H1 (cell line): ENCODE results near the gene CHST11. TPM values are rescaled to one million over a fixed set of nuclear protein-coding genes. Genes with fewer than 3 reads are reported as not detected.

Experiments used
- CTCF ChIA-PET: fragments of 300-600 bp; sonication (Branson Sonifier 250); formaldehyde crosslinking; loops from one replicate; lab custom pipeline; 2021; ENCODE audit not compliant: partially characterized antibody; lab: Charles Lee
- POLR2A ChIA-PET: fragments of 300-600 bp; sonication (Branson Sonifier 250); formaldehyde crosslinking; loops from one replicate; lab custom pipeline; 2021; ENCODE audit warnings: inconsistent platforms; ENCODE audit not compliant: partially characterized antibody; lab: Charles Lee
- DNase-seq, 2 experiments: peaks; one replicate each; pipeline versions ENCODE4 v3.0.0 to v3.0.0-alpha.2; 2010 to 2022; ENCODE audit warnings: low spot score in 2 of 2, low read depth in 1 of 2, mixed read lengths in 1 of 2
- FAIRE-seq: peaks from 2 replicates; lab custom pipeline; 2011; peaks lifted over from hg19 to GRCh38; lab: Jason Lieb, UNC
- H2AFZ ChIP-seq: 2 replicates; pipeline ENCODE4 v1.8.1; 2012; ENCODE audit warnings: low read length, inconsistent platforms
- H2AK5ac ChIP-seq: 2 replicates; pipeline ENCODE4 v1.6.1; 2013; ENCODE audit warnings: low read depth, low read length
- H2BK120ac ChIP-seq: replicated peaks from 2 replicates; pipeline ENCODE3; 2013; ENCODE audit warnings: low read depth, low read length, inconsistent platforms
- H2BK12ac ChIP-seq: 2 replicates; pipeline ENCODE4 v1.6.1; 2013; ENCODE audit warnings: low read depth, low read length
- H2BK15ac ChIP-seq: 2 replicates; pipeline ENCODE4 v1.6.1; 2013; ENCODE audit warnings: low read length
- H2BK20ac ChIP-seq: 2 replicates; pipeline ENCODE4 v1.6.1; 2013; ENCODE audit warnings: low read length
- H2BK5ac ChIP-seq: 2 replicates; pipeline ENCODE4 v1.6.1; 2013; ENCODE audit warnings: low read depth, low read length
- H3K14ac ChIP-seq: 2 replicates; pipeline ENCODE4 v1.6.1; 2013; ENCODE audit warnings: inconsistent platforms; ENCODE audit not compliant: insufficient read length
- H3K18ac ChIP-seq: 2 replicates; pipeline ENCODE4 v1.6.1; 2013; ENCODE audit warnings: low read length; ENCODE audit errors: extremely low read depth
- H3K23ac ChIP-seq: 2 replicates; pipeline ENCODE4 v1.6.1; 2013; ENCODE audit warnings: inconsistent platforms; ENCODE audit not compliant: insufficient read length
- H3K23me2 ChIP-seq: 2 replicates; pipeline ENCODE4 v1.6.1; 2013; ENCODE audit warnings: low read depth, low read length
- H3K27ac ChIP-seq: 2 replicates; pipeline ENCODE4 v1.6.1; 2011; ENCODE audit warnings: low read depth, low read length, inconsistent platforms
- H3K27me3 ChIP-seq, 4 experiments: replicated peaks in 1 of 4; 1 replicate in 1 of 4; 2 replicates in 3 of 4; pipeline versions ENCODE4 v1.6.1 to v1.8.1; 2011 to 2013; ENCODE audit warnings: low read length in 3 of 4, mild to moderate bottlenecking in 3 of 4, inconsistent platforms in 2 of 4, mixed read lengths in 2 of 4, moderate library complexity in 1 of 4; ENCODE audit not compliant: control insufficient read depth in 3 of 4, insufficient read depth in 3 of 4; ENCODE audit errors: extremely low read depth in 1 of 4
- H3K36me3 ChIP-seq, 4 experiments: 2 replicates each; pipeline versions ENCODE4 v1.6.1 to v1.8.1; 2011 to 2013; ENCODE audit warnings: mild to moderate bottlenecking in 4 of 4, low read length in 3 of 4, moderate library complexity in 2 of 4, control low read depth in 1 of 4, inconsistent platforms in 1 of 4; ENCODE audit not compliant: insufficient read depth in 4 of 4, control insufficient read depth in 2 of 4
- H3K4ac ChIP-seq: replicated peaks from 2 replicates; pipeline ENCODE3; 2013; ENCODE audit warnings: low read length, low read depth, mixed read lengths, inconsistent platforms; ENCODE audit not compliant: insufficient read length
- H3K4me1 ChIP-seq, 4 experiments: replicated peaks in 1 of 4; 1 replicate in 1 of 4; 2 replicates in 3 of 4; pipeline versions ENCODE4 v1.6.1 to v1.8.1; 2011 to 2013; ENCODE audit warnings: low read length in 3 of 4, inconsistent platforms in 2 of 4, mixed read lengths in 1 of 4; ENCODE audit not compliant: insufficient read depth in 4 of 4, control insufficient read depth in 3 of 4
- H3K4me2 ChIP-seq, 2 experiments: 2 replicates each; pipeline versions ENCODE4 v1.6.1 to v1.8.1; 2011 to 2013; ENCODE audit warnings: low read depth in 2 of 2, low read length in 2 of 2, control low read depth in 1 of 2, inconsistent platforms in 1 of 2, mild to moderate bottlenecking in 1 of 2; ENCODE audit not compliant: insufficient read depth in 1 of 2
- H3K4me3 ChIP-seq, 4 experiments: fragments of 200-600, 300-600 bp in 1 of 4; sonication (generic), shearing (Covaris generic), sonication (Bioruptor Twin) in 1 of 4; 2 replicates each; pipeline versions ENCODE4 v1.5.1 to v1.8.1; 2011 to 2016; ENCODE audit warnings: low read length in 4 of 4, low read depth in 3 of 4, control low read depth in 2 of 4, inconsistent platforms in 2 of 4, mild to moderate bottlenecking in 2 of 4, mixed read lengths in 1 of 4, moderate library complexity in 1 of 4; ENCODE audit not compliant: insufficient read depth in 2 of 4; ENCODE audit errors: extremely low read depth in 1 of 4
- H3K56ac ChIP-seq: replicated peaks from 2 replicates; pipeline ENCODE3; 2013; ENCODE audit warnings: low read depth, mild to moderate bottlenecking, mixed read lengths, low read length, inconsistent platforms; ENCODE audit not compliant: insufficient read length
- H3K79me1 ChIP-seq: 2 replicates; pipeline ENCODE4 v1.6.1; 2013; ENCODE audit warnings: low read depth, low read length, control low read depth
- H3K79me2 ChIP-seq, 2 experiments: 2 replicates each; pipeline versions ENCODE4 v1.6.1 to v1.8.1; 2012 to 2013; ENCODE audit warnings: low read length in 2 of 2, mild to moderate bottlenecking in 2 of 2, inconsistent platforms in 1 of 2; ENCODE audit not compliant: insufficient read depth in 2 of 2, control insufficient read depth in 1 of 2
- H3K9ac ChIP-seq, 4 experiments: replicated peaks in 1 of 4; 1 replicate in 1 of 4; 2 replicates in 3 of 4; pipeline versions ENCODE4 v1.6.1 to v1.8.1; 2011 to 2013; ENCODE audit warnings: low read depth in 3 of 4, low read length in 3 of 4, control low read depth in 2 of 4, mild to moderate bottlenecking in 2 of 4, moderate library complexity in 2 of 4, inconsistent platforms in 1 of 4; ENCODE audit errors: extremely low read depth in 1 of 4
- H3K9me3 ChIP-seq, 2 experiments: 2 replicates each; pipeline versions ENCODE4 v1.6.1 to v1.8.1; 2012 to 2013; ENCODE audit warnings: mild to moderate bottlenecking in 2 of 2, moderate library complexity in 2 of 2, control low read depth in 1 of 2, inconsistent platforms in 1 of 2, low read depth in 1 of 2, low read length in 1 of 2, mixed read lengths in 1 of 2; ENCODE audit not compliant: insufficient read depth in 2 of 2
- H4K20me1 ChIP-seq, 2 experiments: replicated peaks in 1 of 2; 2 replicates each; pipeline versions ENCODE3 to v1.8.1; 2011 to 2013; ENCODE audit warnings: inconsistent platforms in 2 of 2, low read length in 2 of 2, mild to moderate bottlenecking in 1 of 2; ENCODE audit not compliant: insufficient read depth in 2 of 2, control insufficient read depth in 1 of 2
- H4K5ac ChIP-seq: 2 replicates; pipeline ENCODE4 v1.6.1; 2013; ENCODE audit warnings: low read length, low read depth, mixed read lengths, inconsistent platforms; ENCODE audit not compliant: insufficient read length
- H4K8ac ChIP-seq: 2 replicates; pipeline ENCODE4 v1.8.0; 2013; ENCODE audit warnings: mild to moderate bottlenecking, moderate library complexity, low read length, inconsistent platforms; ENCODE audit not compliant: insufficient read depth; ENCODE audit errors: extremely low read depth
- H4K91ac ChIP-seq: replicated peaks from 2 replicates; pipeline ENCODE3; 2013; ENCODE audit warnings: low read length, mixed read lengths, inconsistent platforms; ENCODE audit not compliant: insufficient read length
- ASH2L ChIP-seq: fragments of 200-600, 300-600 bp; sonication (generic); IDR thresholded peaks from one replicate; pipeline ENCODE4 v1.7.1; 2017; ENCODE audit warnings: low read length
- PHF8 ChIP-seq: fragments of 200-600 bp; sonication (generic); conservative IDR thresholded peaks from 2 replicates; pipeline ENCODE4 v1.7.1; 2012; ENCODE audit warnings: low read depth, mild to moderate bottlenecking, inconsistent platforms, low read length, moderate library complexity
- SP4 ChIP-seq: IDR thresholded peaks from 2 replicates; pipeline ENCODE4 v1.6.1; 2012; ENCODE audit warnings: low read length, inconsistent platforms
- TBP ChIP-seq: IDR thresholded peaks from 2 replicates; pipeline ENCODE4 v1.6.1; 2011; ENCODE audit warnings: low read depth, low read length, improper control_type of control experiment
- WGBS, 2 experiments: shearing (Covaris generic) in 1 of 2; methylation state at CpG; one replicate each; pipeline versions ENCODE4 v1.1.6 to v1.1.7; 2013 to 2015; ENCODE audit warnings: low lambda C conversion rate in 2 of 2, mixed read lengths in 2 of 2, inconsistent platforms in 1 of 2, low coverage in 1 of 2, missing lambda C conversion rate in 1 of 2; ENCODE audit not compliant: insufficient replicate concordance in 2 of 2, insufficient coverage in 1 of 2, insufficient read length in 1 of 2; ENCODE audit errors: extremely low coverage in 1 of 2, missing lambda C conversion rate in 1 of 2; 5-methylcytosine and 5-hydroxymethylcytosine counted together
- polyA plus RNA-seq, 7 experiments: library from polyadenylated mRNA; depleted of rRNA in 3 of 7; stranded (reverse) in 5 of 7; unstranded in 2 of 7; fragments of >200 nt in 5 of 7; fragments of 200-250 nt in 2 of 7; gene quantifications; 1 replicate in 5 of 7; 2 replicates in 1 of 7; 4 replicates in 1 of 7; pipeline versions ENCODE4 v1.2.1 to v1.2.3, GENCODE V29; 2011 to 2013; ENCODE audit warnings: missing spikeins in 2 of 7, mixed read lengths in 2 of 7
- total RNA-seq: library from RNA; stranded (reverse); fragmentation: NEBNext Ultra II Directional; extraction: Animal tissue kit (Norgen Biotek cat#: 25700); gene quantifications from 2 replicates; pipeline ENCODE4 v1.2.1, GENCODE V29; 2021

CHST11 gene
- total and polyA plus RNA-seq, 2 of the 8 experiments (the other 6 are each of a cell fraction or from before 2014, with no cell fraction given), result 14.4 to 20.8 TPM

DNA sequence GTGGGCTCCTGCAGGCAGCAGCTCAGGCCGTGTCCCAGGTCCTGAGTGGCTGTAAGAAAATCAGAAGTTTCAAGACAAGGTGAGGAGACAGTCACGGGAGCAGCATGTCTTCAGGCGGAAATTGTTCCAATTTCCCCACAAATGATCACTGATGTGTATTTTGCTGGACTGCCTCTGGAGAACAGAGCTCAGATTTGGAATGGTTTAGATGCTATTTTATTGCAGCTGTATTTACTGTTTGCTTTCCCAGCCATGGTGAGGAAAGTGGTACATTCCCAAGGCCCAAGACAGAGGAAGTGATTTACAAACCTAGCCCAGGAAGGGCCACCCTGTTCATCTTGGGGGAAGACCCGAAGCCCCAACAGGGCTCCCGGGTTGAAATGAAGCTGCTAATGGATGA lies 195.6 kb downstream of the CHST11 start:
- FAIRE-seq, result no peak
- ChIA-PET CTCF (interaction anchor here (0.6 to 3.0 kb wide), 14 partner anchors 8 to 270 kb away, joined by 3 to 14 read pairs (median 4); no protein-coding TSS in a partner anchor), POLR2A (no interaction called here)
- no peaks in the 10 kb centered on the region for H3K79me2 ChIP-seq
- H2BK5ac ChIP-seq, result no peak overlapping the region; the same call in 1 of the 2 replicates
- no peaks in the 10 kb centered on the region for H4K20me1 ChIP-seq
- H3K9ac ChIP-seq, result no peak overlapping the region
- no peaks in the 10 kb centered on the region for H3K9me3 ChIP-seq
- H3K79me1 ChIP-seq, result no peaks in the 10 kb centered on the region
- H2BK120ac ChIP-seq, result no peak overlapping the region
- no peaks in the 10 kb centered on the region for H3K27me3 ChIP-seq
- no peak overlapping the region for H3K23ac ChIP-seq
- no peak overlapping the region; the same call in 1 of the 2 replicates for H2AK5ac ChIP-seq
- H3K36me3 ChIP-seq, result no peaks in the 10 kb centered on the region
- 89% methylated on average over 5 of the region's 5 CpGs; no CpG with 5 or more reads in 1 of the 2 experiments for WGBS, 2 experiments
- H3K23me2 ChIP-seq, result no peaks in the 10 kb centered on the region; the same call in 1 of the 2 replicates
- H3K18ac ChIP-seq, result no peak overlapping the region
- H4K91ac ChIP-seq, result no peak overlapping the region
- no peak for TF ChIP-seq ASH2L
- TF ChIP-seq SP4, result no peak
- TF ChIP-seq PHF8, result no peak
- no peak for TF ChIP-seq TBP
- H4K5ac ChIP-seq, result no peak overlapping the region
- H3K4ac ChIP-seq, result no peak overlapping the region
- peak overlapping the region; percentile 53; the same call in 1 of the 2 replicates for H4K8ac ChIP-seq
- H2BK20ac ChIP-seq, result no peak overlapping the region
- no peak overlapping the region for H2AFZ ChIP-seq
- peaks cover 0 to 16% (median 9%) of the 10 kb centered on the region in 4 experiments; a peak in 5 of 7 replicates for H3K4me1 ChIP-seq
- DNase-seq, result no peak
- H2BK15ac ChIP-seq, result no peak overlapping the region
- no peak overlapping the region for H2BK12ac ChIP-seq
- no peak overlapping the region for H3K4me2 ChIP-seq
- H3K4me3 ChIP-seq, result no peak overlapping the region
- no peak overlapping the region for H3K14ac ChIP-seq
- no peak overlapping the region for H3K27ac ChIP-seq
- no peak overlapping the region for H3K56ac ChIP-seq
